ENCODE results near the gene SH3RF2. TPM values are rescaled to one million over a fixed set of nuclear protein-coding genes. Genes with fewer than 3 reads are reported as not detected.

SH3RF2 gene
- total and polyA plus RNA-seq, 2 of the 13 experiments (the other 11 are each of a cell fraction or from before 2014, with no cell fraction given), result 2.6 to 3.7 TPM

DNA sequence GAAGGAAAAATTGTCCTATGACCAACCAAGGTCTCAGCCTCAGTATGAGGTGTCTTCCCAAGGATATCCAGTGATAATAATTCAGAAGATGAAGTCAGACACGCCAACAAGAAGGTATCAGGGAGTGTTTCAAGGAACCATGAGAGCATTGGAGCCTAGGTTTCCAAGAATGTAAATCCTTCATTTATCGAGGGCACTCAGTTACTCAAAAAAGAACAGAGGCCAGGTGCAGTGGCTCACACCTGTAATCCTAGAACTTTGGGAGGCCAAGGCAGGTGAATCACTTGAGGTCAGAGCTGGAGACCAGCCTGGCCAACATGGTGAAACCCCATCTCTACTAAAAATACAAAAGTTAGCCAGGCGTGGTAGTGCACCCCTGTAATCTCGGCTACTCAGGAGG lies 98.2 kb downstream of the SH3RF2 start:
- Histone ChIP-seq H3K4me3 (replicated peaks in 1 of 3; ENCODE audit: insufficient read depth in 1 of 3, low read depth in 2 of 3, low read length in 3 of 3) (no peak overlapping the region), H3K9ac (ENCODE audit: insufficient read depth, low read depth, low read length) (no peak overlapping the region), H3K9me3 (ENCODE audit: low read length) (no peaks in the 10 kb centered on the region), H4K20me1 (ENCODE audit: insufficient read depth, low read length) (no peaks in the 10 kb centered on the region), H3K27ac (ENCODE audit: extremely low read length, insufficient read depth, low read length) (no peak overlapping the region), H3K27me3 (ENCODE audit: control insufficient read depth in 1 of 2, insufficient read depth in 2 of 2, low read length in 2 of 2) (no peaks in the 10 kb centered on the region), H2AFZ (ENCODE audit: low read length) (no peak overlapping the region), H3K36me3 (replicated peaks in 1 of 2; ENCODE audit: control insufficient read depth in 1 of 2, insufficient read depth in 2 of 2, low read length in 2 of 2) (no peaks in the 10 kb centered on the region), H3K4me1 (ENCODE audit: insufficient read depth, low read length) (no peaks in the 10 kb centered on the region), H3K79me2 (ENCODE audit: insufficient read depth, low read length) (no peaks in the 10 kb centered on the region), H3K4me2 (ENCODE audit: low read depth, low read length) (no peak overlapping the region)
- WGBS (ENCODE audit: low lambda C conversion rate), result 82% methylated on average over 4 of the region's 4 CpGs
- BruUV-seq (replicated peaks), result no TSS peak
- ChIA-PET POLR2A (no interaction called here), CTCF (ENCODE audit: low intra/inter-chr PET ratio, low total read pairs) (no interaction called here)
- intact Hi-C loops (cut with micrococcal nuclease; ENCODE audit: unreplicated experiment) (no loop called here), in situ Hi-C loops (cut with HindIII; ENCODE audit: extremely low pct_ligation_motif_present, low pct_unique_long_range_greater_than_20kb) (no loop called here)
- DNase-seq (ENCODE audit: low spot score), result no peak
- no peak for FAIRE-seq
- no peak for ATAC-seq
- TF ChIP-seq, protein P1, sequence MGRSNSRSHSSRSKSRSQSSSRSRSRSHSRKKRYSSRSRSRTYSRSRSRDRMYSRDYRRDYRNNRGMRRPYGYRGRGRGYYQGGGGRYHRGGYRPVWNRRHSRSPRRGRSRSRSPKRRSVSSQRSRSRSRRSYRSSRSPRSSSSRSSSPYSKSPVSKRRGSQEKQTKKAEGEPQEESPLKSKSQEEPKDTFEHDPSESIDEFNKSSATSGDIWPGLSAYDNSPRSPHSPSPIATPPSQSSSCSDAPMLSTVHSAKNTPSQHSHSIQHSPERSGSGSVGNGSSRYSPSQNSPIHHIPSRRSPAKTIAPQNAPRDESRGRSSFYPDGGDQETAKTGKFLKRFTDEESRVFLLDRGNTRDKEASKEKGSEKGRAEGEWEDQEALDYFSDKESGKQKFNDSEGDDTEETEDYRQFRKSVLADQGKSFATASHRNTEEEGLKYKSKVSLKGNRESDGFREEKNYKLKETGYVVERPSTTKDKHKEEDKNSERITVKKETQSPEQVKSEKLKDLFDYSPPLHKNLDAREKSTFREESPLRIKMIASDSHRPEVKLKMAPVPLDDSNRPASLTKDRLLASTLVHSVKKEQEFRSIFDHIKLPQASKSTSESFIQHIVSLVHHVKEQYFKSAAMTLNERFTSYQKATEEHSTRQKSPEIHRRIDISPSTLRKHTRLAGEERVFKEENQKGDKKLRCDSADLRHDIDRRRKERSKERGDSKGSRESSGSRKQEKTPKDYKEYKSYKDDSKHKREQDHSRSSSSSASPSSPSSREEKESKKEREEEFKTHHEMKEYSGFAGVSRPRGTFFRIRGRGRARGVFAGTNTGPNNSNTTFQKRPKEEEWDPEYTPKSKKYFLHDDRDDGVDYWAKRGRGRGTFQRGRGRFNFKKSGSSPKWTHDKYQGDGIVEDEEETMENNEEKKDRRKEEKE (IDR thresholded peaks at IDR 0.05), result no peak
- TF ChIP-seq ZBTB1 (CRISPR knock-in tag; IDR thresholded peaks at IDR 0.05; ENCODE audit: borderline replicate concordance) (no peak), JARID2 (CRISPR knock-in tag; IDR thresholded peaks at IDR 0.05; ENCODE audit: insufficient replicate concordance) (no peak), MYNN (CRISPR knock-in tag; IDR thresholded peaks at IDR 0.05; ENCODE audit: low read depth) (no peak), ZNF710 (CRISPR knock-in tag; IDR thresholded peaks at IDR 0.05; ENCODE audit: borderline replicate concordance) (no peak), TSC22D2 (CRISPR knock-in tag; IDR thresholded peaks at IDR 0.05; ENCODE audit: borderline replicate concordance) (no peak), ZBTB40 (IDR thresholded peaks at IDR 0.05) (no peak), ZBTB40 (CRISPR knock-in tag; IDR thresholded peaks at IDR 0.05) (no peak), HNRNPL (IDR thresholded peaks at IDR 0.05; ENCODE audit: low read depth, low read length) (no peak)
